HG03342 (cell line): ENCODE measurements around the gene FKBP4.

Experiments used
- ATAC-seq: cut with Tn5 transposase; IDR thresholded peaks from one replicate; pipeline ENCODE4 v1.9.1; 2021; ENCODE audit warnings: mild to moderate bottlenecking, moderate library complexity; ENCODE audit not compliant: unreplicated experiment

FKBP4 gene

GRCh38 chr12:2779281-2779680 lies 15.5 kb upstream of the FKBP4 start:
- ATAC-seq, result no peak

- no peak for ATAC-seq
Measured at GRCh38 chr12:2783936-2784600, 10.7 kb upstream of the FKBP4 start.

DNA sequence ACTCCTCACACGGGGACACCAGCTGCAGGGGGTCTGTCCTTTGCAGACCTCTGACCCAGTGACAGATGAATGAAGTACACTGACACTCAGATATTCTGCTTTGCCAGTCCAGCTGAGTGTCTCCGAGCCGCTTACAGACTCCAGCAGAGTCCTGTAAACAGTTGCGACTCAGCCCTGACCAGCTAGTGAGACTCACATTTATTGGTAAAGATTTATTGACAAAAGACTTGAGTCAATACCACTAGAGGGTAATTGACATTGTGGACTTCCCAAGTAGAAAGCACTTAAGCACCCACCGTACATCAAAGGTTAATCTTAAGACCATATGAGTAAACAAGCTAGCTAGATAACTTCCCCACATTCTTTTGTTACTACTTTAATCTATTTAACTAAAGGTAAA lies 9.8 kb upstream of the FKBP4 start:
- ATAC-seq, result no peak

DNA sequence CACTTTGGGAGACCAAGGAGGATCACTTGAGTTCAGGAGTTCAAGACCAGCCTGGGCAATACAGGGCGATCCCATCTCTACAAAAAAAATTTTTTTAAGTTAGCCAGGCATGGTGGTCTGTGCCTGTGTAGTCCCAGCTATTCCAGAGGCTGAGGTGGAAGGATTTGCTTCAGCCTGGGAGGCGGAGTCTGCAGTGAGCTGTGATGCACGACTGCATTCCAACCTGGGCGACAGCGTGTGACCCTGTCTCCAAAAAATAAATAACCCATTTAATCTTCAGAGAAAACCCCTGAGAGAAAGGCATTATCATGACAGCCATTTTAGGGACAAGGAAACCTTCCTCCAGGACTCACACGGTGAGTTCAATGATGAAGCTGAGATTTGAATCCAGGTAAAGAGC lies 3.7 kb upstream of the FKBP4 start:
- no peak for ATAC-seq

- ATAC-seq, result no peak
Measured at GRCh38 chr12:2792671-2793500, 1.9 kb upstream of the FKBP4 start.

GRCh38 chr12:2793561-2793960 lies 1.2 kb upstream of the FKBP4 start:
- ATAC-seq, result no peak

GRCh38 chr12:2794191-2794735 lies 507 bp upstream of the FKBP4 start:
- no peak for ATAC-seq

GRCh38 chr12:2795291-2796186 lies 769 bp downstream of the FKBP4 start:
- peak; percentile 54 for ATAC-seq

DNA sequence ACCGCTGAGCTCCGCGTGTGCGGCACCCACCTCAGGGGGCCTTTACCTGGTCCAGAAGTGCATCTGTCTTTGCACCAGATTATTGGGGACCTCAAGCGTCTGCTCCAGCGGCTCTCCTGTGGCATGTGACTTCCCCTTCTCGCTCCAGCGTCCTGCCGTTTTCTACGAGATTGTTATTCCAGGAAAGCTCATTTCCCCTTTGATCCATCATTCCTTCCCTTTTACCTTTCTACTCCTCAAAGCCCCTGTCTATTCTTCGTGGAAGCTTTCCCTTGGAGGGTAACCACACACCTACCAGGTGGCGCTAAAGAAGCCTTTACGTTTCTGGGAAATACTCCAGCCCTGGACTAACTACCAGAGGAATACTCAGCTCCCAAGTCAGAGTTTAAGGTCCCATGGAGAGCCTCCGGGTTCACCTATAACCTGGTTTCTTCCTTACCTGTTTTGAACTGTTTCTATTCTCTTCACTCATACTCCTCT lies 1.5 kb downstream of the FKBP4 start:
- ATAC-seq, result no peak

DNA sequence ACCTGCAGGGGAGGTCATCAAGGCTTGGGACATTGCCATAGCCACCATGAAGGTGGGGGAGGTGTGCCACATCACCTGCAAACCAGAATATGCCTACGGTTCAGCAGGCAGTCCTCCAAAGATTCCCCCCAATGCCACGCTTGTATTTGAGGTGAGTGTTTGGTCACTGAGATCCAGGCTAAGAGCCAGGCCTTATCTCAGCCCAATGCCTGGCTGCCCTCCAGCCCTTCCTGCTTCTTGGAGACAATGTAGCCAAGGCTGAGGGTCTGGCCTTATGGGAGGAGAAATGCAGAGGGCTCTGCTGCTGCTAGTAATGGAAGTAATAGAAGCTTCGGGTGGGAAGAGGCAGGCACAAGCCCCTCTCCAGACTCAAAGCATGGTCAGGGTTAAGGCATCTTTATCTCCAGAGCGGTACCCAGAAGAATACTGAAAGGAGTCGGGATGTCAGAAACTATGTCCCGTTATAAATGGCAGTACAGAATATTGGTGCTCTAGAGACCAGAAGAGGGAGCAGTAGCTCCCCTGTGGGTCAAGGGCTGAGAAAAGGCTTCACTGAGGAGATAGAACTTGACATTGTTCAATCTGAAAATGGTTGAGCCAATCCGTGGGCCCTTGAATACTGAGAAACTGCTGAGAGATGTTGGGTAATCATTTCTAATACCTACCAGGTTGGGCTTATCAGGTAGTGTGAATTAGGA lies 3.1 kb downstream of the FKBP4 start:
- no peak for ATAC-seq

GRCh38 chr12:2800046-2800570 lies 5.3 kb downstream of the FKBP4 start:
- no peak for ATAC-seq

GRCh38 chr12:2801044-2801783 lies 6.4 kb downstream of the FKBP4 start:
- no peak for ATAC-seq

- ATAC-seq, result no peak
Measured at GRCh38 chr12:2803635-2804392, 9.0 kb downstream of the FKBP4 start.

DNA sequence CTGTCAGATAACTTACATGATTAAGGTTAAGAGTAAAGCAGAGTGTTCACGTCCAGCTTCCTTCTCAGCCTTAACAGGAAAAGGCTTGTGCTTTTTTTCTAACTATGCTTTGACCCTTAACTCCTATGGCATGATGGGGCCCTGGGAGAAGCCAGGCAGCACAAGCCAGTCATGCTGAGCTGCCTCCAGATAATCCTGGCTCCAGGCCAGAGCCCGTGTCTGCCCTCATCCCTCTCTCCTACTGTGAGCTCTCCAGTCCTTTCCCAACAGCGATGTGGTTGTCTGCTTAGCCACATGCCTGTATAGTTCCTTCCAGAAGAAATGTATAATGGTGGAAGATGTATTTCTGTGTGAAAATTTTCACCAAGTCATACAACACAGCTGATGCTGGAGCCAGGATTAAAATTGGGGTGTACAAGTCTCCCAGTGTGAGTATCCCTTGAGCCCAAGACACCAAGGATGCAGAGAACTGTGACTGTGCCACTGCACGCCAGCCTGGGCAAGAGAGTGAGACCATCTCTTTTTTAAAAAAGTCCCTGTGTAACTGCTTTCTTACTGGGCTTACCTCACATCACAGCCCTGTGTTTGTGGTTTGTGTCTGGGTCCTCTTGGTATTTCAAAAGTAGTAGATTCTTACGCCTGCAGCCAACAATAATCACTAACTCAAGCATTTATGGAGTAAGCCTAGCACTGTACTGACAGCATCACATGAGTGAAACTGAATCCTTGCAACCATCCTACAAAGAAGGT lies 9.8 kb downstream of the FKBP4 start:
- no peak for ATAC-seq

- no peak for ATAC-seq
Measured at GRCh38 chr12:2805143-2805520, 10.4 kb downstream of the FKBP4 start.

GRCh38 chr12:2806700-2807099 lies 11.9 kb downstream of the FKBP4 start:
- ATAC-seq, result no peak

DNA sequence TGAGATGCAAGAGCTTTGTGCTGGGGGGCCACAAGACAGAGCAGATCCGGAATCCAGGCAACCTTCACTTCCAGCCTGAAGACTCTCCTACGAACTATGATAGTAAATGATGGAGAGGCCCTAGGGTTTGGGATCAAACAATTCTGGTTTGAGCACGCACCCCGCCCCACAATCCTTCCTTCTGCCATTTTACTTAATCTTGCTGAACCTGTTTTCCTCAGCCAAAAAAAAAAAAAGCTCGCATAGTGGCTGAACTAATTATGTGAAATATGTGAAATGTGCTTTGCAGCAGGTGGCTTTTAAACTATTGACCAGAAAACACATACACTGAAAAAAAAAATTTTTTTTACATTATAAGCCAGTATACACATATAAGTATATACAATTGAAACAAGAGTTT lies 17.0 kb downstream of the FKBP4 start:
- ATAC-seq, result no peak
